GM13977 (cell line): ENCODE results near the gene IRX5.
A peak's percentile ranks its signal among the peaks of the same experiment; 100 is the strongest.

Experiments
- DNase-seq: peaks from one replicate; pipeline ENCODE4 v3.0.0; 2012; ENCODE audit warnings: low spot score
- in situ Hi-C: fragments of 300-500 bp; cut with MboI; formaldehyde crosslinking; loops from one replicate; pipeline ENCODE4 v1.12.0; 2022; ENCODE audit warnings: low sequenced_read_pairs, low pct_unique_long_range_greater_than_20kb, mixed read lengths, inconsistent platforms; ENCODE audit not compliant: unreplicated experiment
- TF ChIP-seq, protein P1 (sequence below): IDR thresholded peaks from 2 replicates; pipeline ENCODE4 v1.5.1; 2012; ENCODE audit warnings: mild to moderate bottlenecking, control low read depth; ENCODE audit not compliant: insufficient read depth; ENCODE audit errors: extremely low read depth, missing control alignments

IRX5 gene

DNA sequence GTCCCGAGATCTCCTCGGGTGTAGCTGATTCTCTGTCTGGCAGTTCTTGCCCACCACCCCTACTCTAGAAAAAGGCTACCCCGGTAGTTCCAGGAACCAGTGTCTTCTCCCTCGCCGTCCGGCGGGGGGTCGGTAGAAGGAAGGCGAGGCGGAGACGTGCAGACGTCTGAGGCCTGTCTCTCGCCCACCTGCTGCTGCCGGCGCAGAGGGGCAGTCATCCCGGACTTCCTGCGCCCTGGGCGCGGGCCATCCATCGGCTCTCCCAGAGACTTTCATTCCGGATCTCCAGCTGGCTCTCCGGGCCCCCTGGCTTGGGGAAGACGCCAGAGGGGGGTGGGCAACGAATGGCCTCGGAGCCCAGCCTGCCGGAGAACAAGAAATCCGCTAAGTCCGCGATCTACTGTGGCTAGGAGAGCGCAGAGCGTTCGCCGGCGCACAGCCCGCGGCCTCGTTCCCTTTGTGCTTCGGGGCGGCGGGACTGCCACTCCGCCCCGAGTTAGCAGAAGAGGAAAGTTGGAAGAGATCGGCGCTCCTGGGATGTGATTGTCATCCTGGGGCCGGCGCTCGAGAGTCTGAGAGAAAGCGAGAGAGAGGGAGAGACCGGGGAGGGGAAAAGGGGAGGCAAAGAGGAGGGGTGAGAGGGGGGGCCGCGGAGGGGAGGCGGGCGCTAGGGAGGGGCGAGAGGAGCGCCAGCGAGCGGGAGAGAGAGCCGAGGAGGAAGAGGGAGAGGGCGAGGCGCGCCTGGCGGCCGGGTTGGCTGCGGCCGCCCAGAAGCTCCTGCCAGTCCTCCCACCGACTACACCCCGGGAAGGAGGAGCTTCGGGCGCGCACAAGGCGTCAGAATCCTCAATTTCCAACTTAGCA, at the start of gene IRX5:
Gene IRX5, plus strand, starts transcription at position 861 of the 864 bp plus-strand sequence. CDS start 334 bp downstream, outside the sequence.
- DNase-seq: peak; percentile 51
- TF ChIP-seq, protein P1, sequence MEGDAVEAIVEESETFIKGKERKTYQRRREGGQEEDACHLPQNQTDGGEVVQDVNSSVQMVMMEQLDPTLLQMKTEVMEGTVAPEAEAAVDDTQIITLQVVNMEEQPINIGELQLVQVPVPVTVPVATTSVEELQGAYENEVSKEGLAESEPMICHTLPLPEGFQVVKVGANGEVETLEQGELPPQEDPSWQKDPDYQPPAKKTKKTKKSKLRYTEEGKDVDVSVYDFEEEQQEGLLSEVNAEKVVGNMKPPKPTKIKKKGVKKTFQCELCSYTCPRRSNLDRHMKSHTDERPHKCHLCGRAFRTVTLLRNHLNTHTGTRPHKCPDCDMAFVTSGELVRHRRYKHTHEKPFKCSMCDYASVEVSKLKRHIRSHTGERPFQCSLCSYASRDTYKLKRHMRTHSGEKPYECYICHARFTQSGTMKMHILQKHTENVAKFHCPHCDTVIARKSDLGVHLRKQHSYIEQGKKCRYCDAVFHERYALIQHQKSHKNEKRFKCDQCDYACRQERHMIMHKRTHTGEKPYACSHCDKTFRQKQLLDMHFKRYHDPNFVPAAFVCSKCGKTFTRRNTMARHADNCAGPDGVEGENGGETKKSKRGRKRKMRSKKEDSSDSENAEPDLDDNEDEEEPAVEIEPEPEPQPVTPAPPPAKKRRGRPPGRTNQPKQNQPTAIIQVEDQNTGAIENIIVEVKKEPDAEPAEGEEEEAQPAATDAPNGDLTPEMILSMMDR: no peak
- in situ Hi-C loops: loop anchor here (25.0 kb wide), 1 partner anchor 643 kb away; the partner anchor contains the start of gene IRX3

DNA sequence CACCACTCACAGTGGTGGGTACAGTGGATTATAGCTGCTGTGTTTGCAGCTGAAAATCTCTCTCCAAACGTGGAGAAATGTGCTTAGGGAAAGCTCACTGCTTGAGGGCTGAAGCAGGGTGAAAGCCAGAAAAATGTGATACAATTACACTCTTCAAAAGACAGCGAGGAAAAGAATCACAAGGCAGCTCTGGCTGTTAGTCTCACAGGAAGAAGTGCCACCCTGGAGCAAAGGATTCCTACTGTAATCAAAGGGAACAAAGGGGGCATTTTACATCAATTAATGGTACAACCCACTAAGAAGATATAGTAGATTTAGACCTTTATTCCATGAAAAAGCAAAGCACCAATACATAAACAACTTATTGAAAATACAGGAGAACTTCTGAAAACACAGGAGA, 48.1 kb upstream of the IRX5 start:
- TF ChIP-seq, protein P1: no peak
- no peak for DNase-seq
- in situ Hi-C loops: no loop called here

DNA sequence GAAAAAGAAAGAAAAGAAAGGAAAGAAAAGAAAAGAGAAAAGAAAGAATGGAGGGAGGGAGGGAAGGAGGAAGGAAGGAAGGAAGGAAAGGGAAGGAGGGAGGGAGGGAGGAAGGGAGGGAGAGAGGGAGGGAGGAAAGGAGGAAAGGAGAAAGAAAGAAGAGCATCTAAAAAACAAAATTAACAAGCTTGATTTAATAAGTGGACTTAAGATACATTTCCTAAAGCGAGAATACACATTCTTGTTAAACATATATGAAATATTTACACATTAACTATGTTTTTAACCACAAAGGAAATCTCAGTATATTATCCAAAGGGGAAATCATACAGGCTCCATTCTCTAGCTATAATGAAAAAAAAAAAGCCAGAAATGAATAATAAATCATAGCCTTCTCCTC, 47.3 kb upstream of the IRX5 start:
- DNase-seq: no peak
- TF ChIP-seq, protein P1: no peak
- in situ Hi-C loops: no loop called here

DNA sequence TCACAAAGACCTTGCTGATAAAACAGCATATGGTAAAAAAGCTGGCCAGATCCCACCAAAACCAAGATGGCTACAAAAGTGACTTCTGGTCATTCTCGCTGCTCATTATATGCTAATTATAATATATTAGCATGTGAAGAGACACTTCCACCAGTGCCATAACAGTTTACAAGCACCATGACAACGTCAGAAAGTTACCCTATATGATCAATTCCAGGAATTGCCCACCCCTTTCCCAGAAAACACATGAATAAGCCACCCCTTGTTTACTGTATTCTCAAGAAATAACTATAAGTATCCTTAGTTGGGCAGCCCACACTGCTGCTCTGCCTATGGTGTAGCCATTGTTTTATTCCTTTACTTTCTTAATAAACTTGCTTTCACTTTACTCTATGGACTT, 44.6 kb upstream of the IRX5 start:
- in situ Hi-C loops: no loop called here
- no peak for DNase-seq
- TF ChIP-seq, protein P1: no peak

DNA sequence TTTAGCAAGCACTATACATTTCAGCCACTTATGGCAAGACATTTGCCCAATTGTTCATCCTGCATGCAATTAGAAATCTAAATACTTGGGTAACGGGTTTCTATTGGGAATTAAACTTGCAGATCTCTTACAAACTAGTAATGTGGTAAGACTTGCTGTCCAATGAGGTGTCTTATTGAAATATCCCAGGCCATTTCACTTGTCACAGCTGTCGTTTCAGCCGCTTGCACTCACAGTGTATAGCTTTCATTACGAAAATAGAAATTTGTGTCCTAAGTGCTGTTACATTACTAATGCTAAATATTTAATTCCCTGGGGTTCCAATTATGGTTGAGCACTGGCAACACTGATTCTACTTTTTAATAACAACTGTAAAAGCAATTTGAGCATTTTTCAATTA, 40.3 kb upstream of the IRX5 start:
- TF ChIP-seq, protein P1: no peak
- in situ Hi-C loops: no loop called here
- no peak for DNase-seq

DNA sequence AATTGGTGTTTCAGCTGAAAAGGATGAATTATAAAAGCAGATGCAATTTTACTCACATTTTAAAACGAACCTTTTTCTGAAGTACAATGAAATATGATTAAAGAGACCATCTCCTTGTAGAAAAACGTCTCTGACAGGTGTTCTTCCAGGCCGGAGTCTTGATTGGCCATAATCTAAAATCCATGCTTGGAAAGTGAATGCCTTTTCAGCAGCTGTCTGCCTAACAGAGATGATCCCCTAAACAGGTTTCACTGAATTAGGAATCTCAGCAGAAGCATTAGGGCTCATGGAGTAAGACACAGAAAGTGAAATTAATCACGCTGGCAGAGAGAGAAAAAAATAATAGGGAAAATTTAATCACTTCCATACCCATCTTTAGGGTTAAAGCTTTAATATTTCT, 39.3 kb upstream of the IRX5 start:
- TF ChIP-seq, protein P1: no peak
- no peak for DNase-seq
- in situ Hi-C loops: no loop called here

DNA sequence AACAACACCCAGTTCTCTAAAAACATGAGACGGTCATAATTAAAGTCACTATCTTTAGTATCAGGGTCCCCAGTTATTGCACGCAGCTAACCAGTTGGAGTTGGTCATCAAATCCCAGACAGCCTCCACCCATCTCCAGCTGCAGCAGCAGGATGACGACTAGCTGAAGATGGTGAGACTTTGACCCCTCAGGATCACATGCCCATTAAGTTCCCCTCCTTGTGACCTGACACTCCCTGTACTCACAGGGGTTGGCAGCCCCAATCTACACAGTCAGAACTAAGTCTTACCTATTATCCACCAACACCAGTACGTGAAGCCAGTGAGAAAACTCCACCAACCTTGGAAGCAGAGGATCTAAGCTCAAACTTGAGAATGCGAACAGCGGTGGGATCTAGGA, 37.7 kb upstream of the IRX5 start:
- in situ Hi-C loops: no loop called here
- TF ChIP-seq, protein P1: no peak
- DNase-seq: no peak
